PC-9 (cell line): ENCODE measurements around the gene MAP3K2.

ENCODE experiments used
- CTCF ChIP-seq: fragments of 200-600 bp; sonication (generic); conservative IDR thresholded peaks from 2 replicates; pipeline ENCODE4 v1.6.1; 2017; ENCODE audit warnings: mixed run types, antibody characterized with exemption, mild to moderate bottlenecking, moderate library complexity
- EZH2 ChIP-seq: fragments of 200-600 bp; sonication (generic); IDR thresholded peaks from 2 replicates; pipeline ENCODE4 v1.8.0; 2017; ENCODE audit warnings: antibody characterized with exemption, low read depth

GRCh38 chr2:127347734-127348392 lies 39.9 kb downstream of the MAP3K2 start:
- TF ChIP-seq CTCF (no peak), EZH2 (no peak)
